SK-N-SH (cell line): ENCODE measurements around the gene DLG1. TPM values are rescaled to one million over a fixed set of nuclear protein-coding genes. Genes with fewer than 3 reads are reported as not detected.

Experiments used
- CTCF ChIA-PET: fragments of 300-600, 350-600 bp; formaldehyde crosslinking; extraction: SDS; loops from one replicate; lab custom pipeline; 2021; lab: Yijun Ruan, JAX
- POLR2A ChIA-PET: fragments of 350-600 bp; sonication (Branson Sonifier 250); formaldehyde crosslinking; extraction: SDS; loops from one replicate; lab custom pipeline; 2020; ENCODE audit warnings: antibody characterized with exemption, inconsistent platforms; lab: Yijun Ruan, JAX
- DNase-seq: peaks from one replicate; pipeline ENCODE4 v3.0.0; 2012
- H2AFZ ChIP-seq: fragments of 200-600 bp; sonication (generic); 2 replicates; pipeline ENCODE4 v1.8.1; 2016; ENCODE audit warnings: antibody characterized with exemption, mild to moderate bottlenecking, low read depth
- H3F3A ChIP-seq: fragments of 200-600 bp; sonication (generic); replicated peaks from 2 replicates; pipeline ENCODE3; 2016; ENCODE audit warnings: antibody characterized with exemption, mild to moderate bottlenecking; ENCODE audit not compliant: insufficient read depth
- H3K27ac ChIP-seq, 2 experiments: fragments of 200-500 bp in 1 of 2; fragments of 200-600 bp in 1 of 2; sonication (Bioruptor generic) in 1 of 2; sonication (generic), shearing (Covaris generic) in 1 of 2; 2 replicates each; pipeline versions ENCODE4 v1.5.1 to v1.6.1; 2014 to 2016; ENCODE audit warnings: low read depth in 2 of 2, inconsistent platforms in 1 of 2, low read length in 1 of 2, mild to moderate bottlenecking in 1 of 2, mixed read lengths in 1 of 2
- H3K27me3 ChIP-seq: fragments of 200-600 bp; sonication (generic), shearing (Covaris generic); 2 replicates; pipeline ENCODE4 v1.6.1; 2016; ENCODE audit warnings: mixed run types; ENCODE audit not compliant: insufficient read depth
- H3K36me3 ChIP-seq, 2 experiments: fragments of 200-500 bp in 1 of 2; fragments of 200-600 bp in 1 of 2; sonication (Bioruptor generic) in 1 of 2; sonication (generic) in 1 of 2; replicated peaks in 1 of 2; 2 replicates each; pipeline versions ENCODE3 to v1.5.1; 2014 to 2016; ENCODE audit warnings: low read length in 1 of 2, mild to moderate bottlenecking in 1 of 2; ENCODE audit not compliant: insufficient read depth in 2 of 2, control insufficient read depth in 1 of 2
- H3K4me1 ChIP-seq, 2 experiments: fragments of 200-500 bp in 1 of 2; fragments of 200-600 bp in 1 of 2; sonication (Bioruptor generic) in 1 of 2; sonication (generic), shearing (Covaris generic) in 1 of 2; 2 replicates each; pipeline versions ENCODE4 v1.5.1 to v1.6.1; 2014 to 2016; ENCODE audit warnings: low read depth in 1 of 2, low read length in 1 of 2, mixed run types in 1 of 2; ENCODE audit not compliant: insufficient read depth in 2 of 2, control insufficient read depth in 1 of 2
- H3K4me2 ChIP-seq: fragments of 200-600 bp; sonication (generic), shearing (Covaris generic); 2 replicates; pipeline ENCODE4 v1.6.1; 2017; ENCODE audit warnings: mixed run types
- H3K4me3 ChIP-seq, 2 experiments: fragments of 200-500 bp in 1 of 2; fragments of 200-600 bp in 1 of 2; sonication (Bioruptor generic) in 1 of 2; sonication (generic), shearing (Covaris generic) in 1 of 2; 2 replicates each; pipeline versions ENCODE4 v1.5.1 to v1.8.1; 2014 to 2016; ENCODE audit warnings: low read depth in 2 of 2, inconsistent platforms in 1 of 2, low read length in 1 of 2, mild to moderate bottlenecking in 1 of 2, mixed read lengths in 1 of 2, moderate library complexity in 1 of 2
- H3K79me2 ChIP-seq: fragments of 200-600 bp; sonication (generic); 2 replicates; pipeline ENCODE4 v1.8.1; 2017; ENCODE audit warnings: mild to moderate bottlenecking; ENCODE audit not compliant: insufficient read depth
- H3K9ac ChIP-seq: fragments of 200-600 bp; sonication (generic); 2 replicates; pipeline ENCODE4 v1.6.1; 2017; ENCODE audit warnings: mixed run types
- H3K9me2 ChIP-seq: fragments of 200-600 bp; sonication (generic); 2 replicates; pipeline ENCODE4 v1.6.1; 2017; ENCODE audit warnings: mixed run types
- H3K9me3 ChIP-seq: fragments of 200-600 bp; sonication (generic); 2 replicates; pipeline ENCODE4 v1.6.1; 2017; ENCODE audit warnings: mixed run types, mild to moderate bottlenecking, moderate library complexity
- H4K20me1 ChIP-seq: fragments of 200-600 bp; sonication (generic); 2 replicates; pipeline ENCODE4 v1.6.1; 2017; ENCODE audit warnings: mild to moderate bottlenecking, mixed run types; ENCODE audit not compliant: insufficient read depth
- CTCF ChIP-seq: fragments of 200-600 bp; sonication (generic); IDR thresholded peaks from 2 replicates; pipeline ENCODE4 v1.6.1; 2017; ENCODE audit warnings: antibody characterized with exemption, mild to moderate bottlenecking, moderate library complexity
- EP300 ChIP-seq, 2 experiments: IDR thresholded peaks; 2 replicates each; pipeline versions ENCODE4 v1.4.0 to v1.6.1; 2012; ENCODE audit warnings: borderline replicate concordance in 1 of 2, low read depth in 1 of 2, low read length in 1 of 2
- FOXJ3 ChIP-seq: sonication (generic); formaldehyde crosslinking; IDR thresholded peaks from 2 replicates; pipeline ENCODE4 v1.5.1; 2020; ENCODE audit warnings: mild to moderate bottlenecking, missing genetic modification reagents
- FOXM1 ChIP-seq: IDR thresholded peaks from 2 replicates; pipeline ENCODE4 v1.4.0; 2012; ENCODE audit warnings: low read depth, mild to moderate bottlenecking
- GATA2 ChIP-seq: sonication (generic); formaldehyde crosslinking; IDR thresholded peaks from 2 replicates; pipeline ENCODE4 v1.5.0; 2020; ENCODE audit warnings: mild to moderate bottlenecking, missing genetic modification reagents
- IRF3 ChIP-seq: fragments of 150-350 bp; IDR thresholded peaks from 2 replicates; pipeline ENCODE4 v1.6.1; 2016; ENCODE audit warnings: mild to moderate bottlenecking, low read depth, low read length
- MEF2A ChIP-seq: IDR thresholded peaks from 2 replicates; pipeline ENCODE4 v1.4.0; 2012; ENCODE audit warnings: low read depth, borderline replicate concordance
- MXI1 ChIP-seq: IDR thresholded peaks from 2 replicates; pipeline ENCODE4 v1.6.1; 2012; ENCODE audit warnings: mild to moderate bottlenecking, low read depth, low read length, improper control_type of control experiment
- POLR2AphosphoS5 ChIP-seq: IDR thresholded peaks from 2 replicates; pipeline ENCODE4 v1.6.1; 2012; ENCODE audit warnings: low read depth, low read length
- RCOR1 ChIP-seq: fragments of 150-350 bp; IDR thresholded peaks from 2 replicates; pipeline ENCODE4 v1.6.1; 2017; ENCODE audit warnings: antibody characterized with exemption, low read length
- REST ChIP-seq: IDR thresholded peaks from 2 replicates; pipeline ENCODE4 v1.6.1; 2012; ENCODE audit warnings: mild to moderate bottlenecking, low read depth, low read length, moderate library complexity
- USF1 ChIP-seq: IDR thresholded peaks from 2 replicates; pipeline ENCODE4 v1.4.0; 2012; ENCODE audit warnings: low read depth, borderline replicate concordance
- YY1 ChIP-seq: IDR thresholded peaks from 2 replicates; pipeline ENCODE4 v1.4.0; 2012; ENCODE audit warnings: low read depth, mild to moderate bottlenecking
- WGBS: methylation state at CpG from one replicate; pipeline ENCODE4 v1.1.6; 2017; ENCODE audit warnings: low lambda C conversion rate; 5-methylcytosine and 5-hydroxymethylcytosine counted together
- polyA plus RNA-seq, 3 experiments: library from polyadenylated mRNA; depleted of rRNA; stranded (reverse); fragments of >200 nt; gene quantifications; 2 replicates each; pipeline ENCODE4 v1.2.3, GENCODE V29; 2012

DLG1 gene
- polyA plus RNA-seq, 1 of the 3 experiments (the other 2 are of a cell fraction): 16.5 TPM

- peaks cover 29% of the 10 kb centered on the region for H4K20me1 ChIP-seq
These were observed 35.7 kb downstream of the DLG1 start for GRCh38 chr3:197262709-197263108.

GRCh38 chr3:197261164-197261509 is 37.3 kb downstream of the DLG1 start:
- no peak overlapping the region for H3K9ac ChIP-seq
- no peak overlapping the region for H3K4me3 ChIP-seq
- no peaks in the 10 kb centered on the region for H3K9me3 ChIP-seq
- no peaks in the 10 kb centered on the region for H3K9me2 ChIP-seq
- H2AFZ ChIP-seq: no peak overlapping the region
- peaks cover 94% of the 10 kb centered on the region for H3K79me2 ChIP-seq
- no peaks in the 10 kb centered on the region for H3K27me3 ChIP-seq
- ChIA-PET CTCF (interaction anchor here (0.9 to 2.2 kb wide), 4 partner anchors 9 to 248 kb away, joined by 3 to 8 read pairs (median 4); no protein-coding TSS in a partner anchor), POLR2A (no interaction called here)
- H3K36me3 ChIP-seq: peaks cover 3 to 15% of the 10 kb centered on the region in 2 experiments
- peaks cover 42% of the 10 kb centered on the region for H4K20me1 ChIP-seq
- H3K4me2 ChIP-seq: no peak overlapping the region
- H3K27ac ChIP-seq: no peak overlapping the region
- peaks cover 2 to 6% of the 10 kb centered on the region in 2 experiments; a peak in 3 of 4 replicates for H3K4me1 ChIP-seq
- WGBS: 100% methylated on average over 1 of the region's 1 CpG
- DNase-seq: no peak
- H3F3A ChIP-seq: peaks cover 11% of the 10 kb centered on the region
- no peak for TF ChIP-seq EP300 (IDR thresholded peaks at IDR 0.05; ENCODE audit: borderline replicate concordance in 1 of 2, low read depth in 1 of 2, low read length in 1 of 2)
- no peak for TF ChIP-seq RCOR1
- TF ChIP-seq YY1: no peak
- TF ChIP-seq MEF2A: no peak
- no peak for TF ChIP-seq GATA2
- no peak for TF ChIP-seq MXI1
- no peak for TF ChIP-seq IRF3
- no peak for TF ChIP-seq CTCF

More at GRCh38 chr3:197262709-197263108, 35.7 kb downstream of the DLG1 start:
- Histone ChIP-seq H3K27ac (no peak overlapping the region), H2AFZ (no peak overlapping the region), H3K27me3 (no peaks in the 10 kb centered on the region), H3K36me3 (peaks cover 10 to 20% of the 10 kb centered on the region in 2 experiments), H3K9me3 (no peaks in the 10 kb centered on the region), H3K4me2 (no peak overlapping the region), H3K9ac (no peak overlapping the region), H3F3A (peaks cover 9% of the 10 kb centered on the region), H3K4me1 (peaks cover 0 to 2% of the 10 kb centered on the region in 2 experiments; a peak in 2 of 4 replicates), H3K9me2 (no peaks in the 10 kb centered on the region), H3K79me2 (peaks cover 96% of the 10 kb centered on the region), H3K4me3 (no peak overlapping the region)
- DNase-seq: no peak
- TF ChIP-seq MXI1: no peak
- no peak for TF ChIP-seq POLR2AphosphoS5
- TF ChIP-seq USF1: no peak
- no peak for TF ChIP-seq REST
- no peak for TF ChIP-seq FOXM1
- TF ChIP-seq GATA2: no peak
- no peak for TF ChIP-seq FOXJ3 (CRISPR knock-in tag)
- ChIA-PET CTCF (interaction anchor here (1.1 kb wide), 2 partner anchors 191 to 247 kb away, joined by 4 read pairs; no protein-coding TSS in a partner anchor), POLR2A (no interaction called here)
